ENCODE results near the gene ICE2.

Gene ICE2

GRCh38 chr15:60454824-60455223 is 24.1 kb downstream of the ICE2 start:
- TF ChIP-seq CTCF (IDR thresholded peaks at IDR 0.05): no peak
- H3K27ac ChIP-seq: no peak overlapping the region
- DNase-seq (ENCODE audit: low spot score): no peak
- H3K4me3 ChIP-seq: no peak overlapping the region

- TF ChIP-seq CTCF (IDR thresholded peaks at IDR 0.05): no peak
- Histone ChIP-seq H3K4me3 (no peak overlapping the region), H3K27ac (no peak overlapping the region)
- no peak for DNase-seq (ENCODE audit: low spot score)
These were observed 30.1 kb downstream of the ICE2 start for GRCh38 chr15:60448668-60449360.

GRCh38 chr15:60444289-60444912 is 34.5 kb downstream of the ICE2 start:
- DNase-seq (ENCODE audit: low spot score): no peak
- H3K27ac ChIP-seq: no peak overlapping the region
- H3K4me3 ChIP-seq: no peak overlapping the region
- peak; percentile 38 for TF ChIP-seq CTCF (IDR thresholded peaks at IDR 0.05)

- H3K4me3 ChIP-seq: no peak overlapping the region
- no peak for DNase-seq (ENCODE audit: low spot score)
- H3K27ac ChIP-seq: no peak overlapping the region
- no peak for TF ChIP-seq CTCF (IDR thresholded peaks at IDR 0.05)
These were observed 36.2 kb downstream of the ICE2 start for GRCh38 chr15:60442763-60443162.

GRCh38 chr15:60442031-60442650 is 36.8 kb downstream of the ICE2 start:
- TF ChIP-seq CTCF (IDR thresholded peaks at IDR 0.05): no peak
- no peak for DNase-seq (ENCODE audit: low spot score)
- Histone ChIP-seq H3K4me3 (no peak overlapping the region), H3K27ac (no peak overlapping the region)

GRCh38 chr15:60441331-60441730 is 37.6 kb downstream of the ICE2 start:
- DNase-seq (ENCODE audit: low spot score): no peak
- Histone ChIP-seq H3K4me3 (no peak overlapping the region), H3K27ac (no peak overlapping the region)
- no peak for TF ChIP-seq CTCF (IDR thresholded peaks at IDR 0.05)

- Histone ChIP-seq H3K27ac (no peak overlapping the region), H3K4me3 (no peak overlapping the region)
- TF ChIP-seq CTCF (IDR thresholded peaks at IDR 0.05): no peak
- no peak for DNase-seq (ENCODE audit: low spot score)
These were observed 40.3 kb downstream of the ICE2 start for GRCh38 chr15:60438646-60439045.
